ENCODE measurements around the gene ZNF407. TPM values are rescaled to one million over a fixed set of nuclear protein-coding genes. Genes with fewer than 3 reads are reported as not detected.
A peak's percentile ranks its signal among the peaks of the same experiment; 100 is the strongest.

ZNF407 gene
- polyA plus RNA-seq, 1 donor: 7.1 TPM

- no peak for DNase-seq
Measured at GRCh38 chr18:75025573-75025972, 427.9 kb downstream of the ZNF407 start.

DNA sequence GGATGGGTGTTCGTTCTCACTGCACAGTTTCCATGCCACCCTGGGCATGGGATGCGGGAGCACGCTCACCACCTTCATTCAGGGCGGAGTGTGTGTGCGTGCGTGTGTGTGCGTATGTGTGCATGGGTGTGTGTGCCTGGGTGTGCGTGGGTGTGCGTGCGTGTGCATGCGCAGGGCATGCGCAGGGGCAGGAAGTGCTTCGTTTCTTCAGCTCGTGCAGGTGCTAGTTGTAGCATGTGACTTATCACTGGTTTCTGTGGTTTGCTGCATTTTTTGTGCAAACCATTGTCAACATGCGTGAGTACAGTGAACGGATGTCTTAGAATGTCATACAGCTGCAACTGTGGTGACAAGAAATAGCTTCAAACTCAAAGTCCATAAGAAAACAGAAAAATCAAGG is 431.8 kb downstream of the ZNF407 start:
- DNase-seq: no peak

DNA sequence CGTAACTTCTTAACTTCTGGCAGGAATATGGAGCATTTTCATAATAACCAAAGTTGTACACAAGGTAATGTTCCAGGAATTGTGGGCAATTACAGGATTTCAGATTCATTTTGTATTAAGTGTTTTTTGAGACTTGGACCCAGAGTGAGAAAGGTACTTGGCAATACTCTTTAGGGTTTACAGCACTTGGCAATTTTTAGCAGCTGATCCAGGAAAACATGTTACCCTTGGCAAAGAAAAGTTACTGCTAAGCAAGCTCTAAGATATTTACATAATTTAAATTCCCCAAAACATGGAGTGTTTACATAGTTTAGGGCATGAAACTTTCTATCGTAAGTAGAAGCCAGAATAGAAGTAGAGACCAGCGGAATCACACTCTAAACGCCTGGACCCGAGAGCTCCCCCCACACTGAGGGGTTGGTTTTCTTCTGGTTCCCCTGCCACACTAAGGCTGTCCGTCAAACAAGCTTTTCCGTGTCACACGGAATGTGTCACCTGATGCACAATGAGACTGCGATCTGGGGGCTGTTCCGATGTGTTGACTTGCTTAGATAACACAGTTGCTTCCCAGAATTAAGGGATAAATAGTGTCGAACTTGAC is 434.1 kb downstream of the ZNF407 start:
- no peak for DNase-seq

GRCh38 chr18:75033516-75033915 is 435.8 kb downstream of the ZNF407 start:
- no peak for DNase-seq

- DNase-seq: no peak
Measured at GRCh38 chr18:75034937-75035336, 437.3 kb downstream of the ZNF407 start.

- DNase-seq: no peak
Measured at GRCh38 chr18:75035928-75036327, 438.3 kb downstream of the ZNF407 start.

- no peak for DNase-seq
Measured at GRCh38 chr18:75036917-75037688, 439.4 kb downstream of the ZNF407 start.

- DNase-seq: no peak
Measured at GRCh38 chr18:75037689-75037955, 440.0 kb downstream of the ZNF407 start.

DNA sequence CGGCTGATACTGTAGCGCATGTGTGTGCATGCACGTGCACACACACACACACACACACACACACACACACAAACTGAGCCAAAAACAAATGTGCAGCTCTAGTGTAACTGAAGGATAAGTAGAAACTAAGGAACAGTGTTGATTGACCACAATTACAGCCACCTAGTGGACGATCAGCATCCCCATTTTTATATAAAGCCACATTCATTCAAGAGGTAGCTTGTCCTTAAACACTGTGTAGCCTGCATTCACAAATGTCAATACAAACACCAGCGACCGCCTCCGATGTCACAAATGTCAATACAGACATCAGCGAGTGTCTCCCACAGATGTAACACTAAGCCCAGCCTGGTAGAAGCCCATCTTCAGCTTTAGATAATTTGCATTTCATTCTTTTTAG is 443.9 kb downstream of the ZNF407 start:
- peak; percentile 13 for DNase-seq

- no peak for DNase-seq
Measured at GRCh38 chr18:75043478-75043877, 445.8 kb downstream of the ZNF407 start.

DNA sequence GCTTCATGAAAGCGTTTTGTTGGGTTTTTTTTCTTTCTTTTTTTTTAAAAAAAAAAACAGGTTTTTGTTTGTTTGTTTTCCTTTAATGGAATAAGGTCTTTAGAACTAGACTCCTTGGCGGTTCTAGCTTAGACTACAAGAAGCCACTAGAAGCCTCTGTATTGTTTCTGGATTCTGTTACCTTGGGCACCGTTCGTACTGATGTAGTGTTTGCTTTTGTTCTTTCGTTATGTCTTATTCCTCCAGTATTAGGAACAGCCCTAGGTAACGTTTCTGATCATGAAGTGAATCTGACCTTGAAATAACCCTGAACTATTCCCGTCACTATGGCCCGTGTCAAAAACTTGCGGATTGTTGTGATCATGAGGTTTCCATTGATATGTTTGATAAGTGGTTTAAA is 446.6 kb downstream of the ZNF407 start:
- DNase-seq: no peak

- no peak for DNase-seq
Measured at GRCh38 chr18:75044791-75045190, 447.1 kb downstream of the ZNF407 start.

- DNase-seq: no peak
Measured at GRCh38 chr18:75045272-75045671, 447.6 kb downstream of the ZNF407 start.

DNA sequence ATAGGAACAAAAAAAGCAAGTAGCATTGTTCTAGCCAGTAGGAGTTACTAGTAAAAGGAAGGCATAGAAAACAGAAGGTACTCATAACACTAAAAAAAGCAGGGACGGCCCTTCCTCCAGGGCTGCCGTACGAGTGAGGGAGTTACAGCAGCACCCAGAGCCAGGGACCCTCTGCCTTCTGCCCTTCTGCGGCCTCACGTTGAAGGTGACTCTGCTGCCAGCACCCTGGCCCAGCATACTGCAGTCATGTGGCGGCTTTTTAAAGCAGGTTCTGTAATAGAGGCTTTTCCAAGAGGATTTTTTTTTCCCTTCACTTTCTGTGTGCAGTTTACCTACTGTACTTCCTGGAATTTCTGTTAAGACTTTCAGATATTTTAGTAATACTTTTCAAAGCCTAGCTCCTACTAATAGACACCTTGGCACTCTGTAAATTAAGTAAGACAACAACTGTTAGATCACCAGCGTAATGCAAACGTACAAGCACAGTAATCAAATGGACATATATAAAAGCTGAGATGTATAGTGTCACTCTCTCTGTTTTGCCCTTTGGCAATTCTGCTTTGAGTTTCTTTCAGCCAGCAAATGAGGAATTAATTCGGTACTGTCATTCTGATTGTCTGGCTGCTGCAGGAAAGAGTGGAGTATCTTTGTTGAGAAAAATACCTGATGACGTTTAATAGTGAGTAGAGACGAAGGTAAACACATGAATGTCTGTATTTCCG is 449.7 kb downstream of the ZNF407 start:
- no peak for DNase-seq

GRCh38 chr18:75048776-75049454 is 451.2 kb downstream of the ZNF407 start:
- DNase-seq: no peak

DNA sequence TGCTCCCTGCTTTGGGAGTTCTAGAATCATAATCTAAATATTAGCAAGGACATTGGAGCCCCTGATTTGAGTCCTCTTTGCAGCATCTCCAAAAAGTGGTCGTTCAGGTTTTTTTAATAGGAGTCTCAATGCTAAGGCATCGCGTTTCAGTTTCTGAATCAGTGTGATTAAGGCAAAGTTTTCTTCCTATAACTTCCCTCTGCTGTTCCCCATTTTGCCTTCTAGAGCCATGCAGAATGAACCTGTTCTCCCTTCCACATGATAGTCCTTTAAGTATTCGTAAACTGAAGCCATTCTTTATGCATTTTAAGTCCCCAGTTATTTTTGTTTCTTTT is 451.8 kb downstream of the ZNF407 start:
- no peak for DNase-seq

GRCh38 chr18:75051757-75052156 is 454.1 kb downstream of the ZNF407 start:
- DNase-seq: no peak

DNA sequence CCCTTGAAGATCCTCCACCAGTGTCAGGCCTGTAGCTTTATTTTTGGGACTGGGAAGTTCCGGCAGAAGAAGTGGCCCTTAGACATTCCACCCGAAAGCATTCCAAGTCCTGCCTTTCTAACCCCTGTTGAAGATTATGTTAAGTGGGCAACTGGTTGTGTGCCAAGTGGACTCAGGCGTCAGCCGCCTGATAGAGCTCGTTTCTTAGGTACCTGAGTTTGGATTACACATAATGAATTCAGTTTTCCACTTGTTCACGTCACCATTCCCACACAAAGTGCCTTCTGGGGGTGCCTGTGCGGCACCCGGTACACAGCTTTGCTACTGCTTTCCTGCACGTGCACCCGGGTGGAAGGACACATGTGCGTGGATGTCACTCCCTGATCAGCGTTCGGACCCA is 454.8 kb downstream of the ZNF407 start:
- DNase-seq: no peak

DNA sequence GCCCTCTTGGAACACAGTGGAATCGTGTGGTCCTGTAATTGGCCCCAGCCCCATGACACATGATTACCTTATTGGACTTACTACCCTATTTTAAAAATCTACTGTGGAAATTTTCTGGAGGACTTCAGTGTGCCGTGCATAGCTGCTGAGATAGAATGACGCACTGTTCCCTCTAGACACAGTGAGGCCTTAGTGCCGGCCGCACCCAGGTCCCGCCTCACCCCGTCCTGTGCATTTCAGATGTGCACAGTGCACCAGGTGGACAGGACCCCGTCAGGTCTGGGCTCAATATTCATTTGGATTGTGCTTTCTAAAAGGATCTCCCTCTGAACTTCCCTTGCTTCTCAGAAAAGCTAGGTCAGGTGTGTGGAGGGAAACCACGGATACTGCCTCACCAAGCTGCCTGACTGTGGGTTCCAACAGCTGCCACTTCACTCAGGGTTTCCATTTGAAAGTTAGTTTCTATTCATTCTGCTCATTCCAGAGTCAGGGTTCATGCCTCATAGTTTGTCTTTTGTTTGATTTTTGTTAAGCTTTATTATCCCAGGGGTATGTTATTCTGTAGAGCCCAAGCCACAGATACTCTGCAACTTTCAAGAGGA is 455.5 kb downstream of the ZNF407 start:
- DNase-seq: no peak

DNA sequence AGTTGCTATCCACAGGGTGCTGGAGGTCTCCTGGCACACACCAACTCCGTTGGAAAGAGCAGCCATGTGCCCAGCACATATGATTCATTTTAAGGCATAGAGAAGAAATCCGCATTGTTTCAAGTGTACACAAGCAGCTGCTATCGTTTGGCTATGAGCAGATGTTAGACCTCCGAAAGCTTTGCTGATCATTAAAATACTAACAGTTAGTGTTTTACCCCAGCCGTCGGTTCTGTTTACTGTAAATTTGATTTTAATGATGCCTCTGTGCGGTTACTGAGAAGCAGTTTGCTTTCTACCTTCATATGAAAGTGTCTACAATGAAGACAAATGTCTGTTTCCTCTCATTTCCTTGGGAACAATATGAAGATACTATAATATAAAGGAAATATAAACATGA is 456.4 kb downstream of the ZNF407 start:
- no peak for DNase-seq

GRCh38 chr18:75054611-75055010 is 456.9 kb downstream of the ZNF407 start:
- no peak for DNase-seq

DNA sequence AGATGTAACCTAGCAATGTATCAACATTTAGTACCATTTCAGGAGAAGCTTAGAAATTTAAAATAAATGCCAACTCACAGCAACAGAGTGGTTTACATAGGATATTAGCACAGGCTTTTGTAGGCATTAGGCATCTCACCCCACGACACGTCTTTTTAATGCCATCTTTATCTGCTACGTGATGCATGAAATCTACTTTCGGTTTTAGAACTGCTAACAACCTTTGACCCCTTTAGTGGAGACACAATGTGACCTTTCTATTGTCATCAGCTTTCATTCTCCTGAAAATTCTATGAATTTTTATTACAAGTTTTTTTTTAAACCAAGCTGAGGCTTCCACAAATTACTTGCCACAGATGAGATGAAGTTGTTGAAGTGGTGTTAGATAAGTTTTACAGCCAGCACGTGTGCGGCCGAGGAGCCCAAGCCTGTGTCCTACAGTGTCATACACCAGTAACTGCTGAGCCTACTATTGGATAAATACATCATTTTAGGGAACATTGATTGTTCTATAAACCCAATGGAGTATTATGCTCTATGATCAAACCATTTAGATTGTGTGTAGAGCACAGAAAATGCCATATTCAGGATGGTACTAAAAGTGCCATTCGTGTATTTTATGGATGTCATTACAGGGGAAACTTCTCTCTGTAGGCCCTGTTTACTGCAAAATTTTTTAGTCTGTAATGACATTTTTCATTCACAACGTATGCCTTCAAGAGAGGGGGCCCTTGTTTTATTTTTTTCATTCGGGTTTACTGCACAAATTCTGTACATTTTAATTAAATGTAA is 459.7 kb downstream of the ZNF407 start:
- no peak for DNase-seq

Data from hindlimb muscle (tissue), 1 donor.